Right lobe of liver (tissue), 4 donors: ENCODE results near the gene COL5A3.

Experiments used
- POLR2A ChIP-seq: fragments of 450-650 bp; IDR thresholded peaks from one replicate; pipeline ENCODE4 v1.6.1; 2017; ENCODE audit warnings: antibody characterized with exemption, mild to moderate bottlenecking
- TF ChIP-seq, protein P1 (sequence below), 4 donors: fragments of 200-600 bp in 3 of 4; fragments of 450-650 bp in 1 of 4; IDR thresholded peaks; one replicate each; pipeline versions ENCODE4 v1.5.1 to v1.8.0; 2016 to 2022; ENCODE audit warnings: antibody characterized with exemption in 4 of 4, mild to moderate bottlenecking in 2 of 4
- donor health status: DM: no; HTN: no; CAD: no.
- donor health status: DM: no; HTN: no; CAD: no.
- donor health status: DM: no; HTN: yes; CAD: no.

DNA sequence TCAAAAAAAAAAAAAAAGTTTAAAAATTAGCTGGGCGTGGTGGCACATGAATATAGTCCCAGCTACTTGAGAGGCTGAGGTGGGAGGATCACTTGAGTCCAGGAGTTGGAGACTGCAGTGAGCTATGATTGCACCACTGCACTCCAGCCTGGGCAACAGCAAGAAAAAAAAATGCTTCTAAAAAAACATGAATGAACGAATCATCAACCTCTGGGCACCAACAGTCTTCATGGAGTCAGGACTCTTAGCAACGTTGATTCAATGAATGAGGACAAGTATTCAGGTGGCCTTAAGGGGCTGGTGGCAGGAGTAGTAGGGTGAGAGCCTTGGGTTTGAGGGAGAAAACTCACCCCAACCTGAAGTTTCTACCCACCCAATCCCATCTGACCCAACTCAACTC is 53.3 kb downstream of the COL5A3 start:
- TF ChIP-seq, protein P1, sequence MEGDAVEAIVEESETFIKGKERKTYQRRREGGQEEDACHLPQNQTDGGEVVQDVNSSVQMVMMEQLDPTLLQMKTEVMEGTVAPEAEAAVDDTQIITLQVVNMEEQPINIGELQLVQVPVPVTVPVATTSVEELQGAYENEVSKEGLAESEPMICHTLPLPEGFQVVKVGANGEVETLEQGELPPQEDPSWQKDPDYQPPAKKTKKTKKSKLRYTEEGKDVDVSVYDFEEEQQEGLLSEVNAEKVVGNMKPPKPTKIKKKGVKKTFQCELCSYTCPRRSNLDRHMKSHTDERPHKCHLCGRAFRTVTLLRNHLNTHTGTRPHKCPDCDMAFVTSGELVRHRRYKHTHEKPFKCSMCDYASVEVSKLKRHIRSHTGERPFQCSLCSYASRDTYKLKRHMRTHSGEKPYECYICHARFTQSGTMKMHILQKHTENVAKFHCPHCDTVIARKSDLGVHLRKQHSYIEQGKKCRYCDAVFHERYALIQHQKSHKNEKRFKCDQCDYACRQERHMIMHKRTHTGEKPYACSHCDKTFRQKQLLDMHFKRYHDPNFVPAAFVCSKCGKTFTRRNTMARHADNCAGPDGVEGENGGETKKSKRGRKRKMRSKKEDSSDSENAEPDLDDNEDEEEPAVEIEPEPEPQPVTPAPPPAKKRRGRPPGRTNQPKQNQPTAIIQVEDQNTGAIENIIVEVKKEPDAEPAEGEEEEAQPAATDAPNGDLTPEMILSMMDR (IDR thresholded peaks at IDR 0.05) = no peak
- no peak for TF ChIP-seq POLR2A
